SK-N-MC (cell line): ENCODE results near the gene CACNG7.

Experiments used
- DNase-seq: peaks from one replicate; pipeline ENCODE4 v3.0.0-alpha.2; 2011; ENCODE audit warnings: low read depth, low spot score
- H3K27ac ChIP-seq: fragments of 200-600 bp; sonication (generic); 2 replicates; pipeline ENCODE4 v1.5.1; 2016; ENCODE audit warnings: mixed run types
- H3K36me3 ChIP-seq: fragments of 200-600 bp; sonication (generic); 2 replicates; pipeline ENCODE4 v1.6.1; 2017; ENCODE audit warnings: antibody characterized with exemption, low read length, mixed read lengths; ENCODE audit not compliant: insufficient read depth
- H3K4me3 ChIP-seq: fragments of 200-600 bp; sonication (generic); 2 replicates; pipeline ENCODE4 v1.5.1; 2016
- H3K9ac ChIP-seq: fragments of 200-600 bp; sonication (generic); 2 replicates; pipeline ENCODE4 v1.8.0; 2017; ENCODE audit warnings: mixed run types, mixed read lengths; ENCODE audit not compliant: insufficient read length
- H3K9me3 ChIP-seq: fragments of 200-600 bp; sonication (generic); 2 replicates; pipeline ENCODE4 v1.6.1; 2017; ENCODE audit warnings: low read depth, mild to moderate bottlenecking, antibody characterized with exemption, low read length, moderate library complexity, mixed read lengths
- EZH2 ChIP-seq: fragments of 200-600 bp; sonication (generic); IDR thresholded peaks from one replicate; pipeline ENCODE4 v1.6.1; 2017; ENCODE audit warnings: antibody characterized with exemption
- FOXP2 ChIP-seq: optimal IDR thresholded peaks from 2 replicates; pipeline ENCODE3; 2011; ENCODE audit warnings: mild to moderate bottlenecking, moderate library complexity; ENCODE audit not compliant: insufficient read depth; ENCODE audit errors: extremely low read length, control extremely low read depth
- POLR2AphosphoS5 ChIP-seq: IDR thresholded peaks from 2 replicates; pipeline ENCODE4 v1.6.1; 2012; ENCODE audit warnings: mild to moderate bottlenecking, low read depth, low read length, borderline replicate concordance

Gene CACNG7

GRCh38 chr19:53908935-53909415 is at the start of gene CACNG7:
TSS of gene CACNG7 (plus strand) at chr19:53909278. CDS start at chr19:53912832, 3,554 bp downstream.
- no peaks in the 10 kb centered on the region for H3K9me3 ChIP-seq
- peak within 1 kb of the TSS; percentile 68 for H3K4me3 ChIP-seq
- TF ChIP-seq POLR2AphosphoS5 (no peak), FOXP2 (no peak), EZH2 (no peak)
- no peak for DNase-seq
- no peak within 1 kb of the TSS for H3K9ac ChIP-seq
- H3K27ac ChIP-seq, result no peak within 1 kb of the TSS
- no peaks in the 10 kb centered on the region for H3K36me3 ChIP-seq

DNA sequence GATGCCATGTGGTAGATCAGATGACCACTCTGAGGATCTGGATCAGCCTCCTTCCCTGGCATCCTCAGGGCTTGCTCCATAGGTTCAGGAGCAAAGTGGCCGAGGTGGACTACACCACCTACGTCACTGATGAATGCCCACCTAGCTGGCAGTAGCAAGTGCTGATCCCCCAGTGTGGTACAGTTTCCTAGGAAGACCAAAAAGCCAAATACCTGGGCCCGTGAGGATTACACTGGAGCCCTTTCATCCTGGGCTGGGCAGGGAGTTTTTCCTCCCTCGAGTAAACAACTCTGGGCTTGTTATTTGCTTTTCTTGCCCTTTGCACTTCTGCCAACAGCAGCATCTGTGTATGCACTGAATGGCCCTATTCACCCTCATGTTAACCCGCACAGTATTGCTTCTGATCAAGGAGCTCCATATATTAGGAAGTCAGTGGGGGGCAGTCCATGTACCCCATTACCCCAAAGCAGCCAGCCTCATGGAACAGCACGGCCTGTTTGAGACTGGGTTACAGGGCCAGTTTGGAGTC is 44.7 kb upstream of the CACNG7 start:
- TF ChIP-seq POLR2AphosphoS5 (no peak), FOXP2 (no peak), EZH2 (no peak)
- no peak overlapping the region for H3K9ac ChIP-seq
- H3K9me3 ChIP-seq, result no peaks in the 10 kb centered on the region
- H3K36me3 ChIP-seq, result no peaks in the 10 kb centered on the region
- no peak for DNase-seq
- H3K4me3 ChIP-seq, result no peak overlapping the region
- H3K27ac ChIP-seq, result no peak overlapping the region

DNA sequence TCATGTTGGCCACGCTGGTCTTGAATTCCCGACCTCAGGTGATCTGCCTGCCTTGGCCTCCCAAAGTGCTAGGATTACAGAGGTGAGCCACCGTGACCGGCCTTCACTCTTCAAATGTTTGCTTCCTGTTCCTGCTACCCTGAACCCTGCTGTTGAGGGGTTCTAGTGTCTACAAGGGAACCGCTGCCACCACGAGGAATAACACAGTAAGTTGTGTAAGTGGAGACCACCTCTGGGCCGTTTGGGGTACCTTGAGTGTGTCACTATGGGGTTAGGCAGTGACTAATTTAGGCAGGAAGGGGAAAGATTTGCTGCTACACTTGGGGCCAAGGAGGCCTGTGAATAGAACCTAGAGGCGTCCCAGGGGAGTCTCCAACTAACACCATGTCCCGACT is 43.6 kb upstream of the CACNG7 start:
- Histone ChIP-seq H3K36me3 (no peaks in the 10 kb centered on the region), H3K4me3 (no peak overlapping the region), H3K9ac (no peak overlapping the region), H3K27ac (no peak overlapping the region), H3K9me3 (no peaks in the 10 kb centered on the region)
- no peak for DNase-seq
- TF ChIP-seq POLR2AphosphoS5, result no peak
- TF ChIP-seq EZH2, result no peak
- no peak for TF ChIP-seq FOXP2

GRCh38 chr19:53865918-53866864 is 42.9 kb upstream of the CACNG7 start:
- Histone ChIP-seq H3K9ac (no peak overlapping the region), H3K9me3 (no peaks in the 10 kb centered on the region), H3K27ac (no peak overlapping the region), H3K4me3 (no peak overlapping the region), H3K36me3 (no peaks in the 10 kb centered on the region)
- no peak for DNase-seq
- no peak for TF ChIP-seq FOXP2
- no peak for TF ChIP-seq POLR2AphosphoS5
- TF ChIP-seq EZH2, result no peak

GRCh38 chr19:53866865-53867224 is 42.2 kb upstream of the CACNG7 start:
- Histone ChIP-seq H3K27ac (peak overlapping the region; percentile 57; the same call in 1 of the 2 replicates), H3K36me3 (no peaks in the 10 kb centered on the region), H3K4me3 (peak overlapping the region; percentile 80), H3K9ac (peak overlapping the region; percentile 49), H3K9me3 (no peaks in the 10 kb centered on the region)
- TF ChIP-seq EZH2 (no peak), FOXP2 (no peak), POLR2AphosphoS5 (no peak)
- no peak for DNase-seq

DNA sequence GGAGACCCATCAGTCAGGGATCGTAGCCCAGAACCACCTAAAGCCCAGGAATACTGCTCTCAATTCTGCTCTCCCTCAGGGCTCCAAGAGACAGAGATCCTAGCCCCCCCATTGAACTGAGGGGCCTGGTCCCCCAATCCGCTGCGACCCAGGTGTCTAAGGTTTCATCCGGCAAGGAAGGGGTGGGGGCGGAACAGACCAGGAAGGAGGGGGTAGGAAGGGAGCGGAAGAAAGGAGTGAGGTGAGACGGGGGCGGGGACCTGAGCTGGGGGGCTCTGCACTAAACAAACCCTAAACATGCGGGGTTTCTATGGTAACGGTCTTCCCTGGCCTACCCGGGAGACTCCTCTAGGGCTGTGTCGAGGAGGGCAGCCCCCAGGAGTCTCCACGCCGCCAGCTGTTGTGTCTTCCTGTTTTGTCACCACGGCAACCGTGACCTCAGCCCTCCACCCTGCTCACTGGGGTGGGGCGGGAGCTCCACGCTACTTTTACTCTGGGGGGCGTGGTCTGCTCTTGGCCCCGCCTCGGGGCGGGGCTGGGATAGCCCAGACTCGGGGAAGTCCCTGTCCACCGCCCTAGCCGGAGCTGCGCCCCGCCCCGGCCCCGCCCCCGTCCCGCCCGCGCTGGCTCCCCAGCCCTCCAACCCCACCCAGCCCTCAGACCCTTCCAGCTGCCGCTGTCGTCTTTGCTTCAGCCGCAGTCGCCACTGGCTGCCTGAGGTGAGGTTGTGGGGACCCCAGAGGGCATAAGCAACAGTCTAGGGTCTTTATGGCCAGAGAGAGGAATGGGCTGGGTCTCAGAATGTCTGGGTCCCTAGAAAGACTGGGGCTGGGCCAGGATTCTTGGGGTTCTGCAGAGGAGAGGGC is 41.6 kb upstream of the CACNG7 start, which contains the start of gene MYADM:
Gene MYADM, plus strand, starts transcription at position 659 of the 866 bp plus-strand sequence. CDS start 5,647 bp downstream, outside the sequence.
- Histone ChIP-seq H3K27ac (peak within 1 kb of the TSS; percentile 57; the same call in 1 of the 2 replicates), H3K9ac (peak within 1 kb of the TSS; percentile 77), H3K9me3 (no peaks in the 10 kb centered on the region), H3K4me3 (peak within 1 kb of the TSS; percentile 80), H3K36me3 (no peaks in the 10 kb centered on the region)
- DNase-seq, result peak; percentile 65
- peak; percentile 16 for TF ChIP-seq FOXP2
- no peak for TF ChIP-seq POLR2AphosphoS5

DNA sequence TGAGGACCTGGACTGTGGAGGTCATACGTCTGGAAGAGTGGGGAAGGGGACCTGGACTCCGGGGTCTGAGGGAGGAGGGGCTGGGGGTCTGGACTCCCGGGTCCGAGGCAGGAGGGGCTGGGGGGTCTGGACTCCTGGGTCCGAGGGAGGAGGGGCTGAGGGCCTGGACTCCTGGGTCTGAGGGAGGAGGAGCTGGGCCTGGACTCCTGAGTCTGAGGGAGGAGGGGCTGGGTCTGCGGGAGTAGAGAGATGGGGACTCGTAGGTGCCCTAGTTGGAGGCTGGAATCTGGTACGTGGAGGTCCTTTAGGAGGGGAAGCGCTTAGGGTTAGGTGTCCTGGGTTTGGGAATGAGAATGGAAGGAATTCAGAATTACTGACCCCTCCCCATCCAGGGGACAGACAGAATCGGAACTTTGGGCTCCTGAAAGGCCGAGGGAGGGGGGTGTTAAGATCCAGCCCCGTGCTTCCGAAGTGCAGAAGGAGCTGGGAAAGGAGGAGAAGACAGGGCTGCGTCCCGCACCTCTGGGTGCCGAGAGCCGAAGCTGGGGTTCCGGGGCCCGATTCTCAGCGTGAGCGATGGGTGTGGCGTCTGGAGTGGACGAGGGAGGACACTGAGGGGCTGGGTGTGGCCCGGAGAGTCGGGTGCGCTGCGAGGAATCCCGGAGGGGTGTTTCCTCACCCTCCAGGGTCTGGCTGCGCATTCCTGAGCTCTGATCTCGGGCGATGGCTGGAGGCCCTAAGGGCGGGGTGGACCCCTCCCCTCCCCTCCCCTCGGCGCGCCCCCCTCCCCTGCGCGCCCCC is 40.8 kb upstream of the CACNG7 start:
- DNase-seq, result no peak
- Histone ChIP-seq H3K27ac (peak overlapping the region; percentile 48; the same call in 1 of the 2 replicates), H3K9ac (peak overlapping the region; percentile 77), H3K9me3 (no peaks in the 10 kb centered on the region), H3K36me3 (no peaks in the 10 kb centered on the region), H3K4me3 (peak overlapping the region; percentile 80)
- TF ChIP-seq FOXP2, result no peak
- TF ChIP-seq EZH2, result no peak
- TF ChIP-seq POLR2AphosphoS5, result no peak
